Smooth muscle cell (in vitro differentiated cells): ENCODE results near the gene WDR86. TPM values are rescaled to one million over a fixed set of nuclear protein-coding genes. Genes with fewer than 3 reads are reported as not detected.

ENCODE experiments used
- DNase-seq: peaks from one replicate; lab custom pipeline; 2025; ENCODE audit not compliant: unreplicated experiment; lab: John Stamatoyannopoulos, UW
- H2AFZ ChIP-seq: fragments of 200-600 bp; sonication (generic); 2 replicates; pipeline ENCODE4 v1.6.0; 2016; ENCODE audit warnings: antibody characterized with exemption, low read depth, mild to moderate bottlenecking
- H3F3A ChIP-seq: fragments of 200-600 bp; sonication (generic); 2 replicates; pipeline ENCODE4 v1.6.0; 2017; ENCODE audit warnings: antibody characterized with exemption, low read depth
- H3K27ac ChIP-seq: fragments of 200-600 bp; sonication (generic); 2 replicates; pipeline ENCODE4 v1.5.1; 2016; ENCODE audit warnings: low read depth, mild to moderate bottlenecking
- H3K27me3 ChIP-seq: fragments of 200-600 bp; sonication (generic); 2 replicates; pipeline ENCODE4 v1.6.1; 2016; ENCODE audit warnings: low read depth, mild to moderate bottlenecking
- H3K36me3 ChIP-seq: fragments of 200-600 bp; sonication (generic); 2 replicates; pipeline ENCODE4 v1.5.1; 2016; ENCODE audit warnings: low read depth
- H3K4me1 ChIP-seq: fragments of 200-600 bp; sonication (generic); 2 replicates; pipeline ENCODE4 v1.5.1; 2016; ENCODE audit warnings: low read depth
- H3K4me2 ChIP-seq: fragments of 200-600 bp; sonication (generic); 2 replicates; pipeline ENCODE4 v1.6.0; 2016; ENCODE audit warnings: mild to moderate bottlenecking
- H3K4me3 ChIP-seq: fragments of 200-600 bp; sonication (generic); 2 replicates; pipeline ENCODE4 v1.5.1; 2016; ENCODE audit warnings: mild to moderate bottlenecking
- H3K79me2 ChIP-seq: fragments of 200-600 bp; sonication (generic); 2 replicates; pipeline ENCODE4 v1.6.0; 2016; ENCODE audit warnings: low read depth, mild to moderate bottlenecking
- H3K9ac ChIP-seq: fragments of 200-600 bp; sonication (generic); 2 replicates; pipeline ENCODE4 v1.6.0; 2016; ENCODE audit warnings: low read depth
- H3K9me3 ChIP-seq: fragments of 200-600 bp; sonication (generic); replicated peaks from 2 replicates; pipeline ENCODE4 v1.5.1; 2016; ENCODE audit warnings: low read depth
- H4K20me1 ChIP-seq: fragments of 200-600 bp; sonication (generic); 2 replicates; pipeline ENCODE4 v1.6.0; 2016; ENCODE audit warnings: low read depth
- CTCF ChIP-seq: fragments of 200-600 bp; sonication (generic); IDR thresholded peaks from 2 replicates; pipeline ENCODE4 v1.5.1; 2017; ENCODE audit warnings: borderline replicate concordance, mild to moderate bottlenecking, antibody characterized with exemption; ENCODE audit not compliant: insufficient read depth, poor library complexity, severe bottlenecking
- WGBS: methylation state at CpG from one replicate; pipeline ENCODE4 v1.1.7; 2016; ENCODE audit warnings: low lambda C conversion rate; 5-methylcytosine and 5-hydroxymethylcytosine counted together
- polyA plus RNA-seq: library from polyadenylated mRNA; unstranded; fragments of >200 nt; fragmentation: Nextera tagmentation; extraction: Ambion mirVana; gene quantifications from 2 replicates; pipeline ENCODE4 v1.2.1, GENCODE V29; 2016
- total RNA-seq: library from RNA; depleted of rRNA; stranded (reverse); fragments of >200 nt; gene quantifications from 2 replicates; pipeline ENCODE4 v1.2.3, GENCODE V29; 2014

The WDR86 gene
- total and polyA plus RNA-seq, 2 experiments from 2014 or later, result 1.3 to 4.1 TPM

- H3K9ac ChIP-seq, result no peak overlapping the region
- TF ChIP-seq CTCF, result no peak
- H3K4me1 ChIP-seq, result peaks cover 3% of the 10 kb centered on the region
- WGBS, result 93% methylated on average over 19 of the region's 19 CpGs
- H3K79me2 ChIP-seq, result no peaks in the 10 kb centered on the region
- no peak overlapping the region for H2AFZ ChIP-seq
- no peak overlapping the region for H3K4me2 ChIP-seq
- no peaks in the 10 kb centered on the region for H3K36me3 ChIP-seq
- no peaks in the 10 kb centered on the region for H4K20me1 ChIP-seq
- DNase-seq, result no peak
- no peaks in the 10 kb centered on the region for H3K9me3 ChIP-seq
- H3F3A ChIP-seq, result no peaks in the 10 kb centered on the region
- H3K27me3 ChIP-seq, result no peaks in the 10 kb centered on the region
- H3K4me3 ChIP-seq, result no peak overlapping the region
- H3K27ac ChIP-seq, result no peak overlapping the region
Measured at GRCh38 chr7:151398446-151399304, 11.2 kb downstream of the WDR86 start.

- Histone ChIP-seq H3K36me3 (no peaks in the 10 kb centered on the region), H3F3A (no peaks in the 10 kb centered on the region), H3K27me3 (no peaks in the 10 kb centered on the region), H3K4me1 (peaks cover 3% of the 10 kb centered on the region), H3K9me3 (no peaks in the 10 kb centered on the region), H3K27ac (no peak overlapping the region), H3K4me3 (no peak overlapping the region), H2AFZ (no peak overlapping the region), H3K9ac (no peak overlapping the region), H3K4me2 (no peak overlapping the region), H4K20me1 (no peaks in the 10 kb centered on the region), H3K79me2 (no peaks in the 10 kb centered on the region)
- WGBS, result 90% methylated on average over 12 of the region's 13 CpGs
- no peak for TF ChIP-seq CTCF
- no peak for DNase-seq
Measured at GRCh38 chr7:151397026-151397425, 12.8 kb downstream of the WDR86 start.

DNA sequence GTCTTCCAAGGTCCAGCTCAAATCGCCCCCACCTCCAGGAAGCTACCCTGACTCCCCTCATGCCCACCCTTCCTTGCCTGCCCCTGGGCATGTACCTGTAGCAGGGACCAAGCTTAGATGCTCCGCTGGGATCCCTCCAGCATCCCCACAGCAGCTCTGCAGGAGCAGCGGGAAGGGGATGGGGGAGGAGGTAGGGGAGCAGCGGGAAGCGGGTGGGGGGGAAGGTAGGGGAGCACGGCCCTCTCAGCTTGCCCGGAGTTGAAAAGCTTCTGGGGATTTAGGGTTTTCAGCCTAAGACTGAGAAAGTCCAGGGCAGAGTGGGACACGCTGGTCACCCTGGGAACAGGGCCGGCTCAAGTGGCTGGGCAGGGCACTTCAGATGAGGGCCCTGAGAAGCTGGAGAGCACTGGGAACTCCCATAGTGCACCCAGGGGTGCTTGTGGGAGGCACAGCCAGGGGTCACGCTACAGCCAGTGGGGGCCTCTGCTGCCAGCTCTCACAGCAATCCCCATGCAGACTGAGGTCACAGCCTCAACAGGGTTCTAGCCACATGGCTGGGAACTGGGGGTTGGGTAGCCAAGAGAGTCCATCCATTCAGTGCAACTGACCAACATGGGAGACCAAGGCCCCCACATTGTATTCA, 13.4 kb downstream of the WDR86 start:
- H3K27me3 ChIP-seq, result no peaks in the 10 kb centered on the region
- 93% methylated on average over 10 of the region's 10 CpGs for WGBS
- no peak for DNase-seq
- no peak for TF ChIP-seq CTCF
- H3K36me3 ChIP-seq, result no peaks in the 10 kb centered on the region
- H3K4me2 ChIP-seq, result no peak overlapping the region
- H3K79me2 ChIP-seq, result no peaks in the 10 kb centered on the region
- H3K4me3 ChIP-seq, result no peak overlapping the region
- no peaks in the 10 kb centered on the region for H3F3A ChIP-seq
- H2AFZ ChIP-seq, result no peak overlapping the region
- no peak overlapping the region for H3K27ac ChIP-seq
- H3K9ac ChIP-seq, result no peak overlapping the region
- peaks cover 3% of the 10 kb centered on the region for H3K4me1 ChIP-seq
- H3K9me3 ChIP-seq, result no peaks in the 10 kb centered on the region
- no peaks in the 10 kb centered on the region for H4K20me1 ChIP-seq
